ENCODE measurements around the gene SERGEF. TPM values are rescaled to one million over a fixed set of nuclear protein-coding genes. Genes with fewer than 3 reads are reported as not detected.

The SERGEF gene
- polyA plus RNA-seq, 1 of the 3 experiments (the other 2 are of a cell fraction), result 23.1 TPM

GRCh38 chr11:17760102-17761029, 252.5 kb downstream of the SERGEF start:
- H3K36me3 ChIP-seq (replicated peaks in 1 of 2; ENCODE audit: control insufficient read depth in 1 of 2, insufficient read depth in 2 of 2, low read length in 1 of 2), result no peaks in the 10 kb centered on the region
- no peak overlapping the region for H2AFZ ChIP-seq (ENCODE audit: low read depth)
- H4K20me1 ChIP-seq (ENCODE audit: insufficient read depth), result no peaks in the 10 kb centered on the region
- no peak overlapping the region for H3K4me2 ChIP-seq
- H3K27me3 ChIP-seq (ENCODE audit: insufficient read depth), result 0 out of 2 replicates have a peak, but pooled peaks cover 7% of the 10 kb centered on the region
- peaks cover 0 to 12% of the 10 kb centered on the region in 2 experiments; a peak in 2 of 4 replicates for H3K4me1 ChIP-seq (ENCODE audit: control insufficient read depth in 1 of 2, insufficient read depth in 2 of 2, low read depth in 1 of 2, low read length in 1 of 2)
- no peaks in the 10 kb centered on the region for H3K9me2 ChIP-seq
- no peak overlapping the region for H3K9ac ChIP-seq
- H3K27ac ChIP-seq (ENCODE audit: low read depth in 2 of 2, low read length in 1 of 2), result no peak overlapping the region
- no peak overlapping the region for H3K4me3 ChIP-seq (ENCODE audit: low read depth in 2 of 2, low read length in 1 of 2)
- H3K9me3 ChIP-seq, result no peaks in the 10 kb centered on the region
- no peaks in the 10 kb centered on the region for H3F3A ChIP-seq (replicated peaks; ENCODE audit: insufficient read depth)
- no peaks in the 10 kb centered on the region for H3K79me2 ChIP-seq (ENCODE audit: insufficient read depth)
- CTCF ChIA-PET, result interaction anchor here (0.6 to 6.0 kb wide), 10 partner anchors 13 to 231 kb away, joined by 3 to 35 read pairs (median 4); no protein-coding TSS in a partner anchor
- POLR2A ChIA-PET, result no interaction called here
- peak; percentile 68 for DNase-seq
- WGBS (ENCODE audit: low lambda C conversion rate), result 64% methylated on average over 19 of the region's 23 CpGs
- no peak for TF ChIP-seq YY1 (IDR thresholded peaks at IDR 0.05; ENCODE audit: low read depth)
- no peak for TF ChIP-seq SIN3A (IDR thresholded peaks at IDR 0.05; ENCODE audit: borderline replicate concordance, low read depth, low read length)
- no peak for TF ChIP-seq POLR2AphosphoS5 (IDR thresholded peaks at IDR 0.05; ENCODE audit: low read depth, low read length)
- TF ChIP-seq NFIC (IDR thresholded peaks at IDR 0.05; ENCODE audit: borderline replicate concordance), result no peak
- peak; percentile 64 for TF ChIP-seq CTCF (IDR thresholded peaks at IDR 0.05)
- no peak for TF ChIP-seq RFX5 (IDR thresholded peaks at IDR 0.05; ENCODE audit: low read length)
- no peak for TF ChIP-seq GABPA (IDR thresholded peaks at IDR 0.05; ENCODE audit: low read depth)
- no peak for TF ChIP-seq USF2 (IDR thresholded peaks at IDR 0.05; ENCODE audit: borderline replicate concordance, low read depth, low read length)
- TF ChIP-seq TEAD4 (IDR thresholded peaks at IDR 0.05; ENCODE audit: borderline replicate concordance, insufficient read depth), result no peak
- peak; percentile 78 for TF ChIP-seq SMC3 (IDR thresholded peaks at IDR 0.05; ENCODE audit: low read depth, low read length)
- peak; percentile 72 for TF ChIP-seq RAD21 (IDR thresholded peaks at IDR 0.05; ENCODE audit: low read length)
- no peak for TF ChIP-seq FOXJ3 (CRISPR knock-in tag; IDR thresholded peaks at IDR 0.05)
- TF ChIP-seq MEF2A (IDR thresholded peaks at IDR 0.05; ENCODE audit: borderline replicate concordance, low read depth), result no peak
- TF ChIP-seq RCOR1 (IDR thresholded peaks at IDR 0.05; ENCODE audit: low read length), result no peak
- TF ChIP-seq CHD2 (IDR thresholded peaks at IDR 0.05; ENCODE audit: low read length, partially characterized antibody), result no peak
- TF ChIP-seq USF1 (IDR thresholded peaks at IDR 0.05; ENCODE audit: borderline replicate concordance, low read depth), result no peak
- TF ChIP-seq FOXM1 (IDR thresholded peaks at IDR 0.05; ENCODE audit: low read depth), result no peak

Data from SK-N-SH (cell line).